Panc1 (cell line): ENCODE measurements around the gene JMY. TPM values are rescaled to one million over a fixed set of nuclear protein-coding genes. Genes with fewer than 3 reads are reported as not detected.

ENCODE experiments used
- ATAC-seq: fragments of 200-7000 bp; cut with Tn5 transposase; 2 replicates; pipeline ENCODE4 v1.9.1; 2020; ENCODE audit warnings: mild to moderate bottlenecking, moderate library complexity
- BruUV-seq: library from RNA; stranded (reverse); fragments of 400-500 nt; replicated peaks from 2 replicates; lab custom pipeline; 2021; lab: Mats Ljungman, UMichigan
- CTCF ChIA-PET: fragments of 300-600 bp; sonication (Branson Sonifier 250); formaldehyde crosslinking; loops from one replicate; lab custom pipeline; 2022; ENCODE audit warnings: antibody characterized with exemption; lab: Charles Lee
- POLR2A ChIA-PET: fragments of 300-600 bp; sonication (Branson Sonifier 250); formaldehyde crosslinking; loops from one replicate; lab custom pipeline; 2022; ENCODE audit warnings: antibody characterized with exemption; lab: Charles Lee
- DNase-seq: peaks from one replicate; pipeline ENCODE4 v3.0.0-alpha.2; 2010; ENCODE audit warnings: low read depth, low spot score
- H3K27ac ChIP-seq: 2 replicates; pipeline ENCODE4 v1.5.1; 2011; ENCODE audit warnings: mild to moderate bottlenecking, low read length, inconsistent platforms
- H3K27me3 ChIP-seq: fragments of 200-500 bp; sonication (Bioruptor generic); 2 replicates; pipeline ENCODE4 v1.6.0; 2014; ENCODE audit warnings: low read length, inconsistent platforms; ENCODE audit not compliant: control insufficient read depth, insufficient read depth
- H3K36me3 ChIP-seq: fragments of 200-500 bp; sonication (Bioruptor generic); 2 replicates; pipeline ENCODE4 v1.5.1; 2014; ENCODE audit warnings: inconsistent platforms, mild to moderate bottlenecking, low read length, moderate library complexity; ENCODE audit not compliant: control insufficient read depth, insufficient read depth
- H3K4me1 ChIP-seq: 2 replicates; pipeline ENCODE4 v1.5.1; 2011; ENCODE audit warnings: inconsistent platforms, mild to moderate bottlenecking, low read length, moderate library complexity; ENCODE audit not compliant: control insufficient read depth, insufficient read depth
- H3K4me3 ChIP-seq, 2 experiments: 2 replicates each; pipeline ENCODE4 v1.5.1; 2011 to 2012; ENCODE audit warnings: low read depth in 2 of 2, low read length in 2 of 2, mild to moderate bottlenecking in 2 of 2, inconsistent platforms in 1 of 2, moderate library complexity in 1 of 2
- H3K9me3 ChIP-seq: fragments of 200-500 bp; sonication (Bioruptor generic); 2 replicates; pipeline ENCODE4 v1.5.1; 2014; ENCODE audit warnings: low read depth, mild to moderate bottlenecking, inconsistent platforms, low read length, moderate library complexity; ENCODE audit not compliant: control insufficient read depth, insufficient read depth
- CTCF ChIP-seq: fragments of 450-650 bp; IDR thresholded peaks from 2 replicates; pipeline ENCODE4 v1.5.1; 2017; ENCODE audit warnings: mild to moderate bottlenecking
- POLR2AphosphoS5 ChIP-seq: IDR thresholded peaks from 2 replicates; pipeline ENCODE4 v1.6.1; 2012; ENCODE audit warnings: mild to moderate bottlenecking, low read depth, low read length, moderate library complexity
- REST ChIP-seq, 2 experiments: IDR thresholded peaks; 2 replicates each; pipeline ENCODE4 v1.6.1; 2011 to 2012; ENCODE audit warnings: low read depth in 2 of 2, control low read depth in 1 of 2, low read length in 1 of 2, mild to moderate bottlenecking in 1 of 2, moderate library complexity in 1 of 2; ENCODE audit not compliant: insufficient read depth in 1 of 2
- SIN3A ChIP-seq: IDR thresholded peaks from 2 replicates; pipeline ENCODE4 v1.6.1; 2012; ENCODE audit warnings: low read depth, mild to moderate bottlenecking, low read length, moderate library complexity, borderline replicate concordance; ENCODE audit not compliant: insufficient read depth
- TCF7L2 ChIP-seq: IDR thresholded peaks from 2 replicates; pipeline ENCODE4 v1.6.1; 2011; ENCODE audit warnings: mild to moderate bottlenecking, low read depth, low read length, inconsistent platforms
- in situ Hi-C: cut with HindIII; loops from 2 replicates; pipeline ENCODE4 v1.10.0; 2016; ENCODE audit warnings: low sequenced_read_pairs, low pct_unique_long_range_greater_than_20kb
- intact Hi-C: fragments of 100-400 bp; cut with micrococcal nuclease; formaldehyde crosslinking; loops from one replicate; pipeline ENCODE4 v1.10.0; 2022; ENCODE audit not compliant: unreplicated experiment
- total RNA-seq: library from RNA; stranded (reverse); gene quantifications from one replicate; pipeline ENCODE4 v1.2.1, GENCODE V29; 2021; ENCODE audit not compliant: unreplicated experiment

JMY gene
- total RNA-seq, 1 experiment from 2014 or later: 6.1 TPM

DNA sequence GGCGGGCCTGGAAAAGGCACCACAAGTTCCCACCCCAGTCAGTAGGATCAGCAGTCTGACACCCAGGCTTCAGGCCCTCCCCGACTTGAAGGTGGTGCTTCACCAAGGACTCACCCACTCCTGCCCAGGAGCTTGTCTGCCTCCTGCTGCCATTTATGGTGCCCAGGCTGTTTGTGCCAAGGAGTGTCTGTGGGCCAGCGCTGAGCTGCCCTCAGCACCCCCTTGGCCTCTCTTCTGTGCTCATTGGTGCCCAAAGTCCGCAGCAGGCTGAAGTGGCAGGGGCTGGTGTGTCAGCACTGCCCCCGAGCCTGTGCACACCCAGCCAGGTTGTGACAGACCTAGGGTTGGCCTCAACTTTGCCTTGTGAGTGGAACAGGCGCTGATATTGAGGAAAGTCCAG is 23.5 kb downstream of the JMY start:
- TF ChIP-seq TCF7L2: no peak
- intact Hi-C loops (loop anchor here (5.0 kb wide), 1 partner anchor 203 kb away; no protein-coding TSS in a partner anchor), in situ Hi-C loops (no loop called here)
- BruUV-seq: no TSS peak
- no peak overlapping the region for H3K4me3 ChIP-seq
- H3K9me3 ChIP-seq: no peaks in the 10 kb centered on the region
- no peaks in the 10 kb centered on the region for H3K36me3 ChIP-seq
- ATAC-seq (no peak), DNase-seq (no peak)
- no peaks in the 10 kb centered on the region for H3K4me1 ChIP-seq
- POLR2A ChIA-PET: no interaction called here
- H3K27ac ChIP-seq: no peak overlapping the region
- CTCF ChIA-PET: interaction anchor here (0.6 kb wide), 1 partner anchor 15 kb away, joined by 5 read pairs; no protein-coding TSS in a partner anchor
- H3K27me3 ChIP-seq: no peaks in the 10 kb centered on the region

GRCh38 chr5:79259810-79260209 is 23.9 kb downstream of the JMY start:
- in situ Hi-C loops: no loop called here
- CTCF ChIA-PET: no interaction called here
- DNase-seq (no peak), ATAC-seq (no peak)
- Histone ChIP-seq H3K27me3 (no peaks in the 10 kb centered on the region), H3K4me3 (no peak overlapping the region), H3K9me3 (no peaks in the 10 kb centered on the region), H3K36me3 (no peaks in the 10 kb centered on the region), H3K4me1 (no peaks in the 10 kb centered on the region), H3K27ac (no peak overlapping the region)
- no peak for TF ChIP-seq TCF7L2
- TF ChIP-seq SIN3A: no peak
- TF ChIP-seq POLR2AphosphoS5: no peak
- no peak for TF ChIP-seq CTCF
- TF ChIP-seq REST (IDR thresholded peaks at IDR 0.05; ENCODE audit: insufficient read depth in 1 of 2, low read depth in 2 of 2, low read length in 1 of 2): no peak
- POLR2A ChIA-PET: no interaction called here
- no TSS peak for BruUV-seq
- intact Hi-C loops: loop anchor here (5.0 kb wide), 1 partner anchor 202 kb away; no protein-coding TSS in a partner anchor

GRCh38 chr5:79261897-79262296 is 26.0 kb downstream of the JMY start:
- CTCF ChIA-PET: no interaction called here
- BruUV-seq: no TSS peak
- intact Hi-C loops: no loop called here

More at GRCh38 chr5:79261897-79262296, 26.0 kb downstream of the JMY start:
- in situ Hi-C loops: no loop called here
- ATAC-seq (no peak), DNase-seq (no peak)
- H3K4me1 ChIP-seq: no peaks in the 10 kb centered on the region
- POLR2A ChIA-PET: interaction anchor here (0.6 kb wide), 1 partner anchor 49 kb away, joined by 6 read pairs; no protein-coding TSS in a partner anchor
- H3K9me3 ChIP-seq: no peaks in the 10 kb centered on the region
- no peaks in the 10 kb centered on the region for H3K27me3 ChIP-seq
- H3K4me3 ChIP-seq: no peak overlapping the region
- TF ChIP-seq CTCF: no peak
- TF ChIP-seq REST (IDR thresholded peaks at IDR 0.05; ENCODE audit: insufficient read depth in 1 of 2, low read depth in 2 of 2, low read length in 1 of 2): no peak
- no peak for TF ChIP-seq TCF7L2
- H3K27ac ChIP-seq: no peak overlapping the region
- no peaks in the 10 kb centered on the region for H3K36me3 ChIP-seq
